Liver (tissue), 9 donors: ENCODE results near the gene OPN5. TPM values are rescaled to one million over a fixed set of nuclear protein-coding genes. Genes with fewer than 3 reads are reported as not detected.

Experiments
- DNase-seq: peaks from one replicate; pipeline ENCODE4 v3.0.0-alpha.2; 2017; ENCODE audit warnings: low spot score
- H3K27ac ChIP-seq, 2 donors: one replicate each; pipeline ENCODE4 v1.7.0; 2013; ENCODE audit warnings: inconsistent platforms in 2 of 2, low read length in 2 of 2, control low read depth in 1 of 2, low read depth in 1 of 2, mild to moderate bottlenecking in 1 of 2
- H3K27me3 ChIP-seq, 4 donors: one replicate each; pipeline versions ENCODE4 v1.6.1 to v1.7.0; 2013; ENCODE audit warnings: low read length in 3 of 4, inconsistent platforms in 1 of 4, mild to moderate bottlenecking in 1 of 4, moderate library complexity in 1 of 4; ENCODE audit not compliant: control insufficient read depth in 4 of 4, insufficient read depth in 4 of 4
- H3K36me3 ChIP-seq, 4 donors: one replicate each; pipeline versions ENCODE4 v1.6.1 to v1.7.0; 2013; ENCODE audit warnings: low read length in 3 of 4, mild to moderate bottlenecking in 3 of 4, low read depth in 1 of 4, moderate library complexity in 1 of 4; ENCODE audit not compliant: control insufficient read depth in 4 of 4, insufficient read depth in 3 of 4
- H3K4me1 ChIP-seq, 4 donors: one replicate each; pipeline versions ENCODE4 v1.6.1 to v1.7.0; 2013; ENCODE audit warnings: low read length in 3 of 4, mild to moderate bottlenecking in 3 of 4, moderate library complexity in 1 of 4; ENCODE audit not compliant: control insufficient read depth in 4 of 4, insufficient read depth in 4 of 4
- H3K4me3 ChIP-seq, 3 donors: one replicate each; pipeline versions ENCODE4 v1.6.1 to v1.7.0; 2013; ENCODE audit warnings: low read length in 3 of 3, control low read depth in 1 of 3, low read depth in 1 of 3, mild to moderate bottlenecking in 1 of 3
- H3K9ac ChIP-seq, 2 donors: one replicate each; pipeline ENCODE4 v1.7.0; 2013; ENCODE audit warnings: low read length in 2 of 2, mild to moderate bottlenecking in 2 of 2, moderate library complexity in 2 of 2, control low read depth in 1 of 2, low read depth in 1 of 2
- H3K9me3 ChIP-seq, 4 donors: one replicate each; pipeline versions ENCODE4 v1.6.1 to v1.7.0; 2013; ENCODE audit warnings: low read length in 3 of 4; ENCODE audit not compliant: control insufficient read depth in 4 of 4
- ATF3 ChIP-seq: IDR thresholded peaks from 2 replicates; pipeline ENCODE4 v1.6.1; 2016; ENCODE audit warnings: antibody characterized with exemption
- CTCF ChIP-seq: fragments of 150-350 bp; IDR thresholded peaks from 2 replicates; pipeline ENCODE4 v1.5.1; 2017; ENCODE audit warnings: improper control_type of control experiment, low read depth, low read length; ENCODE audit not compliant: missing input control
- EGR1 ChIP-seq, 2 donors: IDR thresholded peaks; 2 replicates each; pipeline ENCODE4 v1.6.1; 2016 to 2018; ENCODE audit warnings: antibody characterized with exemption in 2 of 2, low read depth in 2 of 2
- FOXA2 ChIP-seq: IDR thresholded peaks from 2 replicates; pipeline ENCODE4 v1.6.1; 2016; ENCODE audit warnings: antibody characterized with exemption
- GABPA ChIP-seq, 2 donors: IDR thresholded peaks in 1 of 2; conservative IDR thresholded peaks in 1 of 2; 2 replicates each; pipeline ENCODE4 v1.6.1; 2016; ENCODE audit warnings: antibody characterized with exemption in 2 of 2, mild to moderate bottlenecking in 1 of 2, moderate library complexity in 1 of 2
- HNF4A ChIP-seq, 2 donors: conservative IDR thresholded peaks; 2 replicates each; pipeline ENCODE4 v1.6.1; 2016; ENCODE audit warnings: antibody characterized with exemption in 2 of 2, mild to moderate bottlenecking in 2 of 2
- HNF4G ChIP-seq: IDR thresholded peaks from 2 replicates; pipeline ENCODE4 v1.6.1; 2016; ENCODE audit warnings: antibody characterized with exemption
- JUND ChIP-seq, 2 donors: IDR thresholded peaks; 2 replicates each; pipeline ENCODE4 v1.6.1; 2016; ENCODE audit warnings: antibody characterized with exemption in 2 of 2
- NR2F2 ChIP-seq: IDR thresholded peaks from 2 replicates; pipeline ENCODE4 v1.6.1; 2016; ENCODE audit warnings: antibody characterized with exemption
- RAD21 ChIP-seq, 2 donors: IDR thresholded peaks; 2 replicates each; pipeline ENCODE4 v1.6.1; 2016; ENCODE audit warnings: antibody characterized with exemption in 2 of 2, mild to moderate bottlenecking in 2 of 2
- SP1 ChIP-seq: IDR thresholded peaks from 2 replicates; pipeline ENCODE4 v1.6.1; 2018; ENCODE audit warnings: antibody characterized with exemption, mild to moderate bottlenecking
- YY1 ChIP-seq: IDR thresholded peaks from 2 replicates; pipeline ENCODE4 v1.6.1; 2016; ENCODE audit warnings: antibody characterized with exemption, mild to moderate bottlenecking
- ZBTB33 ChIP-seq: IDR thresholded peaks from 2 replicates; pipeline ENCODE4 v1.6.1; 2016; ENCODE audit warnings: antibody characterized with exemption
- whole genome bisulfite sequencing: extraction: QIAGEN DNeasy Blood & Tissue Kit; methylation state at CpG from one replicate; pipeline ENCODE4 v1.1.7; 2013; 5-methylcytosine and 5-hydroxymethylcytosine counted together
- polyA plus RNA-seq, 2 donors: library from polyadenylated mRNA; stranded (reverse) in 1 of 2; unstranded in 1 of 2; fragments of 200-250 nt in 1 of 2; fragments of >200 nt in 1 of 2; fragmentation: Nextera tagmentation in 1 of 2; extraction: Ambion mirVana in 1 of 2; gene quantifications; one replicate each; pipeline versions ENCODE4 v1.2.1 to v1.2.3, GENCODE V29; 2013 to 2015
- total RNA-seq, 2 donors: library from RNA; depleted of rRNA; stranded (reverse); fragments of >200 nt; gene quantifications; one replicate each; pipeline ENCODE4 v1.2.3, GENCODE V29; 2014
- TF ChIP-seq, protein P1 (sequence below): IDR thresholded peaks from 2 replicates; pipeline ENCODE4 v1.6.1; 2016; ENCODE audit warnings: antibody characterized with exemption, mild to moderate bottlenecking
- TF ChIP-seq, protein P2 (sequence below): IDR thresholded peaks from 2 replicates; pipeline ENCODE4 v1.6.1; 2016; ENCODE audit warnings: antibody characterized with exemption
- donor health status: healthy.
- donor health status: healthy.
- donor health status: healthy.
- donor health status: healthy.
- donor health status: healthy.

The OPN5 gene
- total and polyA plus RNA-seq, 4 donors, result not detected

DNA sequence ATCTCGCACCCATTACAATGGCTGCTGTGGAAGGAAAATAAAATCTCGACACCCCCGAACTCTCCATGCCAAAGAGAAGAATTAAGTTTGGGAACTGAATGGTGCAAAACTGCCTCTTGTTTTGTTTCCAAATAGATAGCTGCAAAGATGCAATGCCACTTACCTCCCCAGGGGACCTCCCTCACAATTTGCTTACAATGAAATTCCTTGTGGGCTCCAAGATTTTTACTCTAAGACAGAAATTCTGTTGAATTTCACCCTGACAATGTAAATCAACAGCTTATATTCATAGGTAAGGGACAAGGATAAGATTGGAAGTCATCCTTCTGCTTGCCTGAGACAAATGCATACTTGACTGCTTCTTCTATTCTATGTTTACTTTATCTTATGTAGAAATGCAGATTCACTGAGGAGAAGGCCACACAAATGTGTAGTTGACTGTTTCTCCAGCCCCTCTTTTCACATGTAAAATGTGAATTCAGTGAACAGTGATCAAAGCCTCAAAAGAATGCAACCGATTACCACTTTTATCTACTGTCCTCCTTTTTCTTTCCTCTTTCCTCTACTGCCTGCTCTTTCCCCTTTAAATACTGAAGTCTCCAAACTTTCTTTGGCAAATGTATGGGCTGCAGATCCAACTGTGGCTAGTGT lies 46.9 kb upstream of the OPN5 start:
- Histone ChIP-seq H3K9ac (no peak overlapping the region), H3K4me1 (no peaks in the 10 kb centered on the region), H3K27me3 (no peaks in the 10 kb centered on the region), H3K36me3 (no peaks in the 10 kb centered on the region), H3K27ac (no peak overlapping the region), H3K9me3 (no peaks in the 10 kb centered on the region), H3K4me3 (no peak overlapping the region)
- TF ChIP-seq CTCF (no peak), HNF4G (no peak), GABPA (IDR thresholded peaks at IDR 0.05 in 1 of 2, conservative IDR thresholded peaks at IDR 0.05 in 1 of 2) (no peak), NR2F2 (no peak), ZBTB33 (no peak), HNF4A (conservative IDR thresholded peaks at IDR 0.05) (no peak), EGR1 (IDR thresholded peaks at IDR 0.05; ENCODE audit: low read depth in 2 of 2) (no peak)
- 44% methylated on average over 4 of the region's 4 CpGs for WGBS
- DNase-seq, result no peak

GRCh38 chr6:47736083-47736700 lies 45.6 kb upstream of the OPN5 start:
- Histone ChIP-seq H3K27ac (no peak overlapping the region), H3K4me3 (no peak overlapping the region), H3K27me3 (no peaks in the 10 kb centered on the region), H3K9me3 (no peaks in the 10 kb centered on the region), H3K4me1 (no peaks in the 10 kb centered on the region), H3K9ac (no peak overlapping the region), H3K36me3 (no peaks in the 10 kb centered on the region)
- WGBS, result 65% methylated on average over 7 of the region's 7 CpGs
- DNase-seq, result no peak
- TF ChIP-seq RAD21 (IDR thresholded peaks at IDR 0.05) (no peak), NR2F2 (no peak), HNF4G (no peak), FOXA2 (no peak), HNF4A (conservative IDR thresholded peaks at IDR 0.05) (no peak)

DNA sequence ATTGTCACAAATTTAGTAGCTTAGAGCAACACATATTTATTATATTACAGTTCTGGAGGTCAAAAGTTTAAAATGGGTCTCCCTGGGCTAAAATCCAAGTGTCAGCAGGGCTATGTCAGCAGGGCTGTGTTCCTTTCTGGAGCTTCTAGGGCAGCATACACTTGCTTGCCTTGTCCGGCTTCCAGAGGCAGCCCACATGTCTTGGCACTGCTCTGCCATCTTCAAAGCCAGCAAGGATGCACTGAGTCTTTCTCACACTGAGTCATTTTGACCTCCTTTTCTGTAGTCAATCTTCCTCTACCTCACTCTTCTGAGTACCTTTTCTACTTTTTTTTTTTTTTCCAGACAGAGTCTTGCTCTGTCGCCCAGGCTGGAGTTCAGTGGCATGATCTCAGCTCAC lies 44.4 kb upstream of the OPN5 start:
- H3K9me3 ChIP-seq, result no peaks in the 10 kb centered on the region
- H3K36me3 ChIP-seq, result no peaks in the 10 kb centered on the region
- no peaks in the 10 kb centered on the region for H3K4me1 ChIP-seq
- no peak overlapping the region for H3K4me3 ChIP-seq
- DNase-seq, result no peak
- H3K27ac ChIP-seq, result no peak overlapping the region
- H3K27me3 ChIP-seq, result no peaks in the 10 kb centered on the region
- H3K9ac ChIP-seq, result no peak overlapping the region
- WGBS, result 82% methylated on average over 2 of the region's 2 CpGs
- TF ChIP-seq HNF4G (no peak), YY1 (no peak), EGR1 (IDR thresholded peaks at IDR 0.05; ENCODE audit: low read depth in 2 of 2) (no peak), SP1 (no peak), NR2F2 (no peak), GABPA (IDR thresholded peaks at IDR 0.05 in 1 of 2, conservative IDR thresholded peaks at IDR 0.05 in 1 of 2) (no peak), FOXA2 (no peak), CTCF (no peak), JUND (IDR thresholded peaks at IDR 0.05) (no peak), RAD21 (IDR thresholded peaks at IDR 0.05) (no peak), ATF3 (no peak), HNF4A (conservative IDR thresholded peaks at IDR 0.05) (no peak)
- TF ChIP-seq, protein P1, sequence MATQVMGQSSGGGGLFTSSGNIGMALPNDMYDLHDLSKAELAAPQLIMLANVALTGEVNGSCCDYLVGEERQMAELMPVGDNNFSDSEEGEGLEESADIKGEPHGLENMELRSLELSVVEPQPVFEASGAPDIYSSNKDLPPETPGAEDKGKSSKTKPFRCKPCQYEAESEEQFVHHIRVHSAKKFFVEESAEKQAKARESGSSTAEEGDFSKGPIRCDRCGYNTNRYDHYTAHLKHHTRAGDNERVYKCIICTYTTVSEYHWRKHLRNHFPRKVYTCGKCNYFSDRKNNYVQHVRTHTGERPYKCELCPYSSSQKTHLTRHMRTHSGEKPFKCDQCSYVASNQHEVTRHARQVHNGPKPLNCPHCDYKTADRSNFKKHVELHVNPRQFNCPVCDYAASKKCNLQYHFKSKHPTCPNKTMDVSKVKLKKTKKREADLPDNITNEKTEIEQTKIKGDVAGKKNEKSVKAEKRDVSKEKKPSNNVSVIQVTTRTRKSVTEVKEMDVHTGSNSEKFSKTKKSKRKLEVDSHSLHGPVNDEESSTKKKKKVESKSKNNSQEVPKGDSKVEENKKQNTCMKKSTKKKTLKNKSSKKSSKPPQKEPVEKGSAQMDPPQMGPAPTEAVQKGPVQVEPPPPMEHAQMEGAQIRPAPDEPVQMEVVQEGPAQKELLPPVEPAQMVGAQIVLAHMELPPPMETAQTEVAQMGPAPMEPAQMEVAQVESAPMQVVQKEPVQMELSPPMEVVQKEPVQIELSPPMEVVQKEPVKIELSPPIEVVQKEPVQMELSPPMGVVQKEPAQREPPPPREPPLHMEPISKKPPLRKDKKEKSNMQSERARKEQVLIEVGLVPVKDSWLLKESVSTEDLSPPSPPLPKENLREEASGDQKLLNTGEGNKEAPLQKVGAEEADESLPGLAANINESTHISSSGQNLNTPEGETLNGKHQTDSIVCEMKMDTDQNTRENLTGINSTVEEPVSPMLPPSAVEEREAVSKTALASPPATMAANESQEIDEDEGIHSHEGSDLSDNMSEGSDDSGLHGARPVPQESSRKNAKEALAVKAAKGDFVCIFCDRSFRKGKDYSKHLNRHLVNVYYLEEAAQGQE, result no peak
- TF ChIP-seq, protein P2, sequence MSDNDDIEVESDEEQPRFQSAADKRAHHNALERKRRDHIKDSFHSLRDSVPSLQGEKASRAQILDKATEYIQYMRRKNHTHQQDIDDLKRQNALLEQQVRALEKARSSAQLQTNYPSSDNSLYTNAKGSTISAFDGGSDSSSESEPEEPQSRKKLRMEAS, result no peak
